Fibroblast of lung (primary cell): ENCODE data around the gene FOS. TPM values are rescaled to one million over a fixed set of nuclear protein-coding genes. Genes with fewer than 3 reads are reported as not detected.

Source experiments
- DNase-seq, 2 donors: peaks; one replicate each; pipeline versions ENCODE4 v3.0.0 to v3.0.0-alpha.2; 2010; ENCODE audit warnings: low read depth in 2 of 2
- H2AFZ ChIP-seq: 2 replicates; pipeline ENCODE4 v1.5.1; 2012; ENCODE audit warnings: low read length, control low read depth, inconsistent platforms
- H3K27ac ChIP-seq: 2 replicates; pipeline ENCODE4 v1.5.1; 2011; ENCODE audit warnings: low read length, control low read depth; ENCODE audit not compliant: insufficient read depth
- H3K27me3 ChIP-seq: 2 replicates; pipeline ENCODE4 v1.5.1; 2011; ENCODE audit warnings: mild to moderate bottlenecking, low read length; ENCODE audit not compliant: control insufficient read depth, insufficient read depth
- H3K36me3 ChIP-seq: 2 replicates; pipeline ENCODE4 v1.5.1; 2011; ENCODE audit warnings: low read length; ENCODE audit not compliant: control insufficient read depth, insufficient read depth
- H3K4me1 ChIP-seq: 2 replicates; pipeline ENCODE4 v1.5.1; 2011; ENCODE audit warnings: low read length; ENCODE audit not compliant: control insufficient read depth, insufficient read depth; ENCODE audit errors: extremely low read depth
- H3K4me2 ChIP-seq: 2 replicates; pipeline ENCODE4 v1.5.1; 2011; ENCODE audit warnings: low read length, control low read depth; ENCODE audit not compliant: insufficient read depth; ENCODE audit errors: extremely low read depth
- H3K4me3 ChIP-seq, 4 experiments: fragments of 200-600 bp in 1 of 4; sonication (generic) in 1 of 4; replicated peaks in 1 of 4; 2 replicates each; pipeline ENCODE4 v1.5.1; 2011 to 2016; ENCODE audit warnings: low read length in 4 of 4, low read depth in 3 of 4, mild to moderate bottlenecking in 3 of 4, control low read depth in 2 of 4, inconsistent platforms in 1 of 4, mixed read lengths in 1 of 4; ENCODE audit not compliant: insufficient read depth in 1 of 4; ENCODE audit errors: control extremely low read depth in 1 of 4
- H3K79me2 ChIP-seq: 2 replicates; pipeline ENCODE4 v1.5.1; 2012; ENCODE audit warnings: mild to moderate bottlenecking, low read length, inconsistent platforms; ENCODE audit not compliant: control insufficient read depth, insufficient read depth
- H3K9ac ChIP-seq: 2 replicates; pipeline ENCODE4 v1.5.1; 2011; ENCODE audit warnings: mild to moderate bottlenecking, low read length, control low read depth; ENCODE audit not compliant: insufficient read depth
- H3K9me3 ChIP-seq: 2 replicates; pipeline ENCODE4 v1.5.1; 2012; ENCODE audit warnings: low read depth, low read length; ENCODE audit not compliant: control insufficient read depth, insufficient read depth
- H4K20me1 ChIP-seq: 2 replicates; pipeline ENCODE4 v1.5.1; 2011; ENCODE audit warnings: low read length; ENCODE audit not compliant: control insufficient read depth, insufficient read depth; ENCODE audit errors: extremely low read depth
- CTCF ChIP-seq, 2 donors: IDR thresholded peaks in 1 of 2; conservative IDR thresholded peaks in 1 of 2; 1 replicate in 1 of 2; 2 replicates in 1 of 2; pipeline ENCODE4 v1.5.1; 2011 to 2012; ENCODE audit warnings: low read length in 2 of 2, control low read depth in 1 of 2, inconsistent platforms in 1 of 2, low read depth in 1 of 2, mild to moderate bottlenecking in 1 of 2
- EZH2 ChIP-seq: IDR thresholded peaks from 2 replicates; pipeline ENCODE4 v1.5.1; 2012; ENCODE audit warnings: low read length, control low read depth, mild to moderate bottlenecking; ENCODE audit errors: missing control alignments
- polyA plus RNA-seq, 2 donors: library from polyadenylated mRNA; depleted of rRNA in 1 of 2; stranded (reverse) in 1 of 2; unstranded in 1 of 2; fragments of >200 nt; gene quantifications; 2 replicates each; pipeline ENCODE4 v1.2.1, GENCODE V29; 2011 to 2012; ENCODE audit warnings: missing spikeins in 1 of 2
- total RNA-seq: library from RNA; depleted of rRNA; stranded (reverse); fragments of >200 nt; gene quantifications from 2 replicates; pipeline ENCODE4 v1.2.1, GENCODE V29; 2014

Gene FOS
- total and polyA plus RNA-seq, 2 donors (not counting 1 experiment from before 2014, with no cell fraction given), result 24.6 to 178 TPM

GRCh38 chr14:75273272-75274049 lies 5.2 kb upstream of the FOS start:
- H3K9ac ChIP-seq, result peak overlapping the region; percentile 6
- H3K4me1 ChIP-seq, result peaks cover 14% of the 10 kb centered on the region
- TF ChIP-seq EZH2 (no peak), CTCF (conservative IDR thresholded peaks at IDR 0.05 in 1 of 2, IDR thresholded peaks at IDR 0.05 in 1 of 2; ENCODE audit: low read depth in 1 of 2, low read length in 2 of 2) (no peak)
- H3K79me2 ChIP-seq, result no peaks in the 10 kb centered on the region
- H3K36me3 ChIP-seq, result no peaks in the 10 kb centered on the region
- peak; percentile 76 to 98 for DNase-seq
- H3K9me3 ChIP-seq, result no peaks in the 10 kb centered on the region
- H3K27me3 ChIP-seq, result no peaks in the 10 kb centered on the region
- peak overlapping the region; percentile 9 for H3K4me2 ChIP-seq
- H3K27ac ChIP-seq, result peak overlapping the region; percentile 29
- H3K4me3 ChIP-seq, result no peak overlapping the region
- no peaks in the 10 kb centered on the region for H4K20me1 ChIP-seq
- no peak overlapping the region for H2AFZ ChIP-seq

- Histone ChIP-seq H4K20me1 (no peaks in the 10 kb centered on the region), H3K79me2 (peaks cover 1% of the 10 kb centered on the region), H3K27ac (peak overlapping the region; percentile 29), H3K4me1 (peaks cover 14% of the 10 kb centered on the region), H2AFZ (no peak overlapping the region), H3K36me3 (no peaks in the 10 kb centered on the region), H3K9ac (peak overlapping the region; percentile 14), H3K27me3 (no peaks in the 10 kb centered on the region), H3K9me3 (no peaks in the 10 kb centered on the region), H3K4me3 (no peak overlapping the region), H3K4me2 (no peak overlapping the region)
- TF ChIP-seq CTCF (conservative IDR thresholded peaks at IDR 0.05 in 1 of 2, IDR thresholded peaks at IDR 0.05 in 1 of 2; ENCODE audit: low read depth in 1 of 2, low read length in 2 of 2) (no peak), EZH2 (no peak)
- no peak for DNase-seq
These were observed 4.4 kb upstream of the FOS start for GRCh38 chr14:75274050-75274898.

- H3K9me3 ChIP-seq, result no peaks in the 10 kb centered on the region
- no peak overlapping the region for H3K9ac ChIP-seq
- H4K20me1 ChIP-seq, result no peaks in the 10 kb centered on the region
- TF ChIP-seq CTCF (conservative IDR thresholded peaks at IDR 0.05 in 1 of 2, IDR thresholded peaks at IDR 0.05 in 1 of 2; ENCODE audit: low read depth in 1 of 2, low read length in 2 of 2), result no peak
- TF ChIP-seq EZH2, result no peak
- H3K36me3 ChIP-seq, result no peaks in the 10 kb centered on the region
- H3K4me1 ChIP-seq, result peaks cover 14% of the 10 kb centered on the region
- H2AFZ ChIP-seq, result no peak overlapping the region
- no peak overlapping the region for H3K4me3 ChIP-seq
- peaks cover 4% of the 10 kb centered on the region for H3K79me2 ChIP-seq
- no peak overlapping the region for H3K27ac ChIP-seq
- H3K27me3 ChIP-seq, result no peaks in the 10 kb centered on the region
- peak; percentile 11 to 97 for DNase-seq
- H3K4me2 ChIP-seq, result no peak overlapping the region
These were observed 3.6 kb upstream of the FOS start for GRCh38 chr14:75274899-75275569.
